ENCODE data around the gene CDC27. TPM values are rescaled to one million over a fixed set of nuclear protein-coding genes. Genes with fewer than 3 reads are reported as not detected.

Gene CDC27
- total RNA-seq, 1 experiment from 2014 or later, result 83.3 TPM

- H3K27ac Mint-ChIP-seq, result no peak overlapping the region
- no peaks in the 10 kb centered on the region for H3K9me3 Mint-ChIP-seq
- H3K27me3 Mint-ChIP-seq (ENCODE audit: low read depth), result peaks cover 16% of the 10 kb centered on the region
- CTCF ChIA-PET, result interaction anchor here (3.2 kb wide), 1 partner anchor 85 kb away, joined by 24 read pairs; no protein-coding TSS in a partner anchor
- H3K4me1 Mint-ChIP-seq, result peaks cover 14% of the 10 kb centered on the region
- DNase-seq (ENCODE audit: low spot score), result no peak
- no peak for TF ChIP-seq ELF4 (CRISPR knock-in tag; IDR thresholded peaks at IDR 0.05; ENCODE audit: low read depth)
- no peak for TF ChIP-seq ZNF138 (CRISPR knock-in tag; conservative IDR thresholded peaks at IDR 0.05)
- no peak overlapping the region for H3K4me3 Mint-ChIP-seq
- POLR2A ChIA-PET, result no interaction called here
- H3K36me3 Mint-ChIP-seq, result no peaks in the 10 kb centered on the region
- no peak for ATAC-seq
Observed at GRCh38 chr17:47230864-47231263, 41.8 kb upstream of the CDC27 start.

GRCh38 chr17:47229535-47230443, 40.7 kb upstream of the CDC27 start:
- Mint-ChIP-seq H3K27ac (peak overlapping the region; percentile 6), H3K4me3 (no peak overlapping the region), H3K4me1 (peaks cover 14% of the 10 kb centered on the region), H3K36me3 (no peaks in the 10 kb centered on the region), H3K27me3 (ENCODE audit: low read depth) (peaks cover 24% of the 10 kb centered on the region), H3K9me3 (peaks cover under 1% of the 10 kb centered on the region; the same call in 1 of the 2 replicates)
- DNase-seq (ENCODE audit: low spot score) (peak; percentile 85), ATAC-seq (peak; percentile 91)
- CTCF ChIA-PET, result interaction anchor here (0.9 to 3.2 kb wide), 7 partner anchors 11 to 287 kb away, joined by 3 to 24 read pairs (median 3); partner anchors contain the start of gene EFCAB13
- peak; percentile 60; the same call in 1 of the 2 replicates for TF ChIP-seq GABPB1 (CRISPR knock-in tag; IDR thresholded peaks at IDR 0.05)
- TF ChIP-seq MAX (CRISPR knock-in tag; IDR thresholded peaks at IDR 0.05), result peak; percentile 58
- TF ChIP-seq ZMAT4 (CRISPR knock-in tag; IDR thresholded peaks at IDR 0.05), result no peak
- TF ChIP-seq E2F1 (CRISPR knock-in tag; IDR thresholded peaks at IDR 0.05), result no peak
- TF ChIP-seq CTCF (IDR thresholded peaks at IDR 0.05), result peak; percentile 91
- POLR2A ChIA-PET, result no interaction called here

GRCh38 chr17:47227862-47228261, 38.8 kb upstream of the CDC27 start:
- no peak overlapping the region for H3K27ac Mint-ChIP-seq
- DNase-seq (ENCODE audit: low spot score), result no peak
- POLR2A ChIA-PET, result no interaction called here
- peaks cover 13% of the 10 kb centered on the region for H3K36me3 Mint-ChIP-seq
- ATAC-seq, result no peak
- peaks cover 40% of the 10 kb centered on the region for H3K27me3 Mint-ChIP-seq (ENCODE audit: low read depth)
- H3K4me3 Mint-ChIP-seq, result no peak overlapping the region
- TF ChIP-seq PRRX2 (CRISPR knock-in tag; IDR thresholded peaks at IDR 0.05) (no peak), FOXP4 (CRISPR knock-in tag; IDR thresholded peaks at IDR 0.05) (no peak), ZBTB43 (CRISPR knock-in tag; IDR thresholded peaks at IDR 0.05) (no peak), MLX (CRISPR knock-in tag; IDR thresholded peaks at IDR 0.05) (no peak), KAT7 (CRISPR knock-in tag; IDR thresholded peaks at IDR 0.05; ENCODE audit: borderline replicate concordance) (no peak), ZNF263 (CRISPR knock-in tag; IDR thresholded peaks at IDR 0.05; ENCODE audit: low read depth) (no peak), ZNF232 (CRISPR knock-in tag; IDR thresholded peaks at IDR 0.05) (no peak), PRDM15 (CRISPR knock-in tag; IDR thresholded peaks at IDR 0.05) (no peak), CREM (CRISPR knock-in tag; IDR thresholded peaks at IDR 0.05) (no peak), ATF3 (CRISPR knock-in tag; conservative IDR thresholded peaks at IDR 0.05) (no peak), SOX15 (CRISPR knock-in tag; IDR thresholded peaks at IDR 0.05) (no peak), CREB1 (CRISPR knock-in tag; IDR thresholded peaks at IDR 0.05) (no peak)
- CTCF ChIA-PET, result no interaction called here
- peaks cover 19% of the 10 kb centered on the region for H3K9me3 Mint-ChIP-seq
- H3K4me1 Mint-ChIP-seq, result peaks cover 14% of the 10 kb centered on the region

Data from WTC11 (cell line).